GM12873 (cell line): Measurements from ENCODE around the gene STARD13.

ENCODE experiments used
- TF ChIP-seq, protein P1 (sequence below): IDR thresholded peaks from 2 replicates; pipeline ENCODE4 v1.5.1; 2012; ENCODE audit warnings: low read depth, mild to moderate bottlenecking, moderate library complexity, low read length, control low read depth; ENCODE audit not compliant: insufficient read depth; ENCODE audit errors: missing control alignments

STARD13 gene, protein sequence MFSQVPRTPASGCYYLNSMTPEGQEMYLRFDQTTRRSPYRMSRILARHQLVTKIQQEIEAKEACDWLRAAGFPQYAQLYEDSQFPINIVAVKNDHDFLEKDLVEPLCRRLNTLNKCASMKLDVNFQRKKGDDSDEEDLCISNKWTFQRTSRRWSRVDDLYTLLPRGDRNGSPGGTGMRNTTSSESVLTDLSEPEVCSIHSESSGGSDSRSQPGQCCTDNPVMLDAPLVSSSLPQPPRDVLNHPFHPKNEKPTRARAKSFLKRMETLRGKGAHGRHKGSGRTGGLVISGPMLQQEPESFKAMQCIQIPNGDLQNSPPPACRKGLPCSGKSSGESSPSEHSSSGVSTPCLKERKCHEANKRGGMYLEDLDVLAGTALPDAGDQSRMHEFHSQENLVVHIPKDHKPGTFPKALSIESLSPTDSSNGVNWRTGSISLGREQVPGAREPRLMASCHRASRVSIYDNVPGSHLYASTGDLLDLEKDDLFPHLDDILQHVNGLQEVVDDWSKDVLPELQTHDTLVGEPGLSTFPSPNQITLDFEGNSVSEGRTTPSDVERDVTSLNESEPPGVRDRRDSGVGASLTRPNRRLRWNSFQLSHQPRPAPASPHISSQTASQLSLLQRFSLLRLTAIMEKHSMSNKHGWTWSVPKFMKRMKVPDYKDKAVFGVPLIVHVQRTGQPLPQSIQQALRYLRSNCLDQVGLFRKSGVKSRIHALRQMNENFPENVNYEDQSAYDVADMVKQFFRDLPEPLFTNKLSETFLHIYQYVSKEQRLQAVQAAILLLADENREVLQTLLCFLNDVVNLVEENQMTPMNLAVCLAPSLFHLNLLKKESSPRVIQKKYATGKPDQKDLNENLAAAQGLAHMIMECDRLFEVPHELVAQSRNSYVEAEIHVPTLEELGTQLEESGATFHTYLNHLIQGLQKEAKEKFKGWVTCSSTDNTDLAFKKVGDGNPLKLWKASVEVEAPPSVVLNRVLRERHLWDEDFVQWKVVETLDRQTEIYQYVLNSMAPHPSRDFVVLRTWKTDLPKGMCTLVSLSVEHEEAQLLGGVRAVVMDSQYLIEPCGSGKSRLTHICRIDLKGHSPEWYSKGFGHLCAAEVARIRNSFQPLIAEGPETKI

DNA sequence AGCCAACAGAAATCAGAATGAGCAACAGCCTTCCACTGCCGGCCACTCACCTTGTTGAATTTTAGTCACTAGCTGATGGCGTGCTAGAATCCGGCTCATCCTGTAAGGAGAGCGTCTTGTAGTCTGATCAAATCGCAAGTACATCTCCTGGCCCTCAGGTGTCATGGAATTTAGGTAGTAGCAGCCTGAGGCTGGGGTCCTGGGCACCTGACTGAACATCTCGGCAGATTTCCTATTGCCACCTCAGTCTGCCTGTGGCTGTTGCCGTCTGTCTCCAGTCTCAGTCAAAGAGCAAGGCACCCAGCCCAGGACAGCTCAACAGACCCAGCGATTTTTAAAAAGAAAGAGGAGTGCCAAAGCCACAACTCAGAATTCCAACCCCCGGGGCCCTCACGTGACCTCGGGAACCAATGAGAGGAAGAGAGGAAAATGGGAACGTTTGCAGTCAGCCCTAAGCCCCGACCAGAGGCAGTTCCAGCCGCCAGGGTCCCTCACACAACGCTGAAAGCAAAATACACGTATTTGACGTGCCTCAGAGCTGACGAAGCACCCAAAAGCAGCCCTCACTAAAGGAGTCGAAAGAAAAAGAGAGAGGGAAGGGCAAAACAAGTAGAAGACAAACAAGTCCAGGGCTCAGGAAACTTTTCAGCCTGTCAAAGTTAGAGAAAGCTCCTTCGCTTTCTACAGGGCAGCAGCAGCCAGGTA lies at the start of gene STARD13:
Gene STARD13 (minus strand): TSS at position 336 of the 705 bp plus-strand sequence. CDS start 117 bp downstream, at position 219.
- TF ChIP-seq, protein P1, sequence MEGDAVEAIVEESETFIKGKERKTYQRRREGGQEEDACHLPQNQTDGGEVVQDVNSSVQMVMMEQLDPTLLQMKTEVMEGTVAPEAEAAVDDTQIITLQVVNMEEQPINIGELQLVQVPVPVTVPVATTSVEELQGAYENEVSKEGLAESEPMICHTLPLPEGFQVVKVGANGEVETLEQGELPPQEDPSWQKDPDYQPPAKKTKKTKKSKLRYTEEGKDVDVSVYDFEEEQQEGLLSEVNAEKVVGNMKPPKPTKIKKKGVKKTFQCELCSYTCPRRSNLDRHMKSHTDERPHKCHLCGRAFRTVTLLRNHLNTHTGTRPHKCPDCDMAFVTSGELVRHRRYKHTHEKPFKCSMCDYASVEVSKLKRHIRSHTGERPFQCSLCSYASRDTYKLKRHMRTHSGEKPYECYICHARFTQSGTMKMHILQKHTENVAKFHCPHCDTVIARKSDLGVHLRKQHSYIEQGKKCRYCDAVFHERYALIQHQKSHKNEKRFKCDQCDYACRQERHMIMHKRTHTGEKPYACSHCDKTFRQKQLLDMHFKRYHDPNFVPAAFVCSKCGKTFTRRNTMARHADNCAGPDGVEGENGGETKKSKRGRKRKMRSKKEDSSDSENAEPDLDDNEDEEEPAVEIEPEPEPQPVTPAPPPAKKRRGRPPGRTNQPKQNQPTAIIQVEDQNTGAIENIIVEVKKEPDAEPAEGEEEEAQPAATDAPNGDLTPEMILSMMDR = peak; percentile 34

DNA sequence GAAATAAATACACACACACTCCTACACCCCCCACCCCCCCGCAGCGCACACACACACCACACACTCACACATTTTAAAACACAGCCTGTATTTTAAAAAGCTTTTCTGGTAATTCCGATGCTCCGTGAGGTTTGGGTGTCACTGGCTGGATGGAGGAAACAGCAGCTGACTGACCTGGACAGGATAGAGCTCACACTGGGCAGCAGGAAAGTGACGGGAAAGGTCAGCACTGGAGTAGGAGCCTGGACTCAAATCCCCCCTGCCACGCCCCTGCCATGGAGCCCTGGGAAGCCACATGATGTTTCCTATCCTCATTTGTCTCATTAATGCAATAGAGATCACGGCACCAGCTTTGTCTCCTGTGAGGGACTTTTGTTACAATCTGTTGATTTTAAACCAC lies 49.3 kb upstream of the STARD13 start:
- TF ChIP-seq, protein P1 = no peak

DNA sequence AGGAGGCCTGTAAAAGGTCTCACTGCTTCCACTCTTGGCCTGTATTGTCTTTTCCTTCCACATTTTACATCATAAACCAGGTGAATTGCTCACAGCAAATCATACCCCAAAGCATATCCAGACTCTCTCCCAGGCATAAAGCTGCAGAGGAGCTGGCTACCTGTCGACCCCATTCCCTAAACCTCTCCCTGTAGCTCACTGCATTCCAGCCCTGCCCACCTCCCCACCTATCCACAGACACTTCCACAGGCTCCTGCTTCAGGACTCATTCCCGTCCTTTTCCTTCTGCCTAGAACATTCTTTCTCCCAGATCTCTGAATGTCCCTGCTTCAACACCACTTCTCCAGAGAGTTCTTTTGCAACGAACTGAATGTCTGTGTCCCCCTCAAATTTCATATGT lies 46.4 kb upstream of the STARD13 start:
- TF ChIP-seq, protein P1 = no peak

DNA sequence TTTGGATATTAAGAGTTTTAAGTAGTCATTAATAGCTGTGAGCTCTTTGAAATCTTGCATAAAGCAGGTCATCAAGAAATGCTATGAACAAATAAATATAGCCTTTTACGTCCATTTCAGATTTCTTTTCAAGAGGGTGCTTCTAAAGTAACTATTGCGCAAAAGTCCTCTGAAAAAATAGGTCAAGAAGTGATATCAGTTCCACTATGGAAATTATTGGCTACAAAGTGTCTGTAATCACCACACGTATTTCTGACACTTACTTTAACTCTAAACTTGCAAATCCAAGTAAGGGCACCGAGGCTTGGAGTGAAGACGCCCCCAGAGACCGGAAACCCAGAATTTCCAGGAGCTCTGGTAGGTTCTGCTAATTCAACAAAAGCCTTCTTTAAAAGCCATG lies 44.9 kb upstream of the STARD13 start:
- TF ChIP-seq, protein P1 = no peak

DNA sequence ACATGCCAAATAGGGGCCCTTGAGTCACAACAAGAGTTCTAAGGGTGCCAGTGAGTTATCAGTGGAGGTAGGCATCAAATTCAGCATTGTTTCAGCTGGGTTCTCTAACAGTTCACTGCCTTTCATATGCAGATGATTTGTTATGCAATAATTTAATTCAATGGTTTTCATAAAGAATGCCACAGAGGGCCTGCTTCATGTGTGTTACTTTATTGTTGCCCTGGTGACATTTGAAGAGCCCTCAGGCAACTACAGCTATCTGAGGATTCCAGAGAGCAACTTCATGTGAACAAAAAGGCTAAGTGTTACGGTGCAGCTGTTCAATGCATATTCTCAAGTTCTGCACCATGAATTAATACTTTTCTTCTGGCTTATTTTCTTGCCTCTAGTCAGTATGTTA lies 43.1 kb upstream of the STARD13 start:
- TF ChIP-seq, protein P1 = no peak

DNA sequence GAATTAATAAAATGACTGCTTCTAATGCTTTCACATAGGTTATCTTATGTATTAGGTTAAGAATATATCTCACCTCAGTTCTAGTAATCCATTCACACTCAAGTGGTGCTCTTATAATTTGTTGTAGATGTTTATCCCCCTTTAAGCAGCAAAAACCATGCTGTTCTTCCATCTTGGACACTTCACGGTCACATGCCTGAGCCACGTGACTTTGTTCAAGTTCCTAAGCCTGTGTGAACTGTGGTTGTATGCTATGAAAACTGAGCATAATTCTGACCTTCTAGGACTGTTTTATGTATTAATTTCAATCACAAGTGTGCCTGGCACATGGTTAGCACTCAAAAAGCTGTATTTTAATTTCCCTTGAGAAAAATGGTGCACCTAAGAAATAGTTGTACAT lies 41.2 kb upstream of the STARD13 start:
- TF ChIP-seq, protein P1 = no peak

DNA sequence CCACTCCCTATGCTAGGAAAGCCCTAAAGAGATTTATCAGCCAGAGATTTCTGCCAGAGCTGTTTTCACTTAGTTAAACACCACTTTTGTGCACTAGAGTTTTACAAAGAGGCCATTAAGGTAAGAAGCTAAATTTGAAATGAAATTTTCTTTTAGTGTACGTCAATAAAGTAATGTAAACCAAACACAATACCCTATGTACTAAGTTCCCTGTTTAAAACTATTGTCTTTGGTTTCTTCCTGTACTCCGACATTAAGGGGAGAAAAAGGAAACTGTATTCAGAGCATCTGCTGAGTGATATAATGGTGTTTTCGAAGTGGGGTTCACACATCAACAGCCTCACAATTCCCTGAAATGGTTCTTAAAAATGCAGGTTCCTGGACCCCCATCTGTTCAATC lies 40.7 kb upstream of the STARD13 start:
- TF ChIP-seq, protein P1 = no peak
